MM.1S (cell line): ENCODE results near the gene QPCTL.

ENCODE experiments used
- DNase-seq: peaks from one replicate; pipeline ENCODE4 v3.0.0-alpha.2; 2015
- H2AFZ ChIP-seq: fragments of 300-600 bp; sonication (generic); 2 replicates; pipeline ENCODE4 v1.6.0; 2016; ENCODE audit warnings: antibody characterized with exemption, low read length
- H3F3A ChIP-seq: fragments of 300-600 bp; sonication (generic); 2 replicates; pipeline ENCODE4 v1.6.1; 2016; ENCODE audit warnings: mild to moderate bottlenecking, antibody characterized with exemption, low read length, moderate library complexity, mixed read lengths; ENCODE audit not compliant: insufficient read depth
- H3K27ac ChIP-seq: fragments of 300-600 bp; sonication (generic); 2 replicates; pipeline ENCODE4 v1.5.1; 2016; ENCODE audit warnings: mild to moderate bottlenecking, low read length
- H3K27me3 ChIP-seq: fragments of 300-600 bp; sonication (generic); replicated peaks from 2 replicates; pipeline ENCODE4 v1.6.0; 2016; ENCODE audit warnings: low read length; ENCODE audit not compliant: insufficient read depth
- H3K36me3 ChIP-seq: fragments of 300-600 bp; sonication (generic); replicated peaks from 2 replicates; pipeline ENCODE4 v1.6.1; 2016; ENCODE audit warnings: mild to moderate bottlenecking, low read length, mixed read lengths; ENCODE audit not compliant: insufficient read depth
- H3K4me1 ChIP-seq: fragments of 300-600 bp; sonication (generic); 2 replicates; pipeline ENCODE4 v1.6.1; 2016; ENCODE audit warnings: low read length, mixed read lengths
- H3K4me2 ChIP-seq: fragments of 300-600 bp; sonication (generic); 2 replicates; pipeline ENCODE4 v1.6.0; 2016; ENCODE audit warnings: low read depth, low read length
- H3K4me3 ChIP-seq: fragments of 300-600 bp; sonication (generic); 2 replicates; pipeline ENCODE4 v1.5.1; 2016; ENCODE audit warnings: low read length, mixed read lengths
- H3K79me2 ChIP-seq: fragments of 300-600 bp; sonication (generic); 2 replicates; pipeline ENCODE4 v1.6.1; 2016; ENCODE audit warnings: mixed run types, low read length, mixed read lengths
- H3K9ac ChIP-seq: fragments of 300-600 bp; sonication (generic); 2 replicates; pipeline ENCODE4 v1.6.1; 2016; ENCODE audit warnings: low read length, mixed read lengths
- H3K9me2 ChIP-seq: fragments of 300-600 bp; sonication (generic); replicated peaks from 2 replicates; pipeline ENCODE4 v1.6.1; 2016; ENCODE audit warnings: mild to moderate bottlenecking, low read length, mixed read lengths; ENCODE audit not compliant: insufficient read depth
- H3K9me3 ChIP-seq: fragments of 300-600 bp; sonication (generic); replicated peaks from 2 replicates; pipeline ENCODE4 v1.6.1; 2016; ENCODE audit warnings: mild to moderate bottlenecking, low read length, mixed read lengths; ENCODE audit not compliant: insufficient read depth
- H4K20me1 ChIP-seq: fragments of 300-600 bp; sonication (generic); 2 replicates; pipeline ENCODE4 v1.6.1; 2016; ENCODE audit warnings: mild to moderate bottlenecking, low read length, moderate library complexity, mixed read lengths; ENCODE audit not compliant: insufficient read depth
- CTCF ChIP-seq: fragments of 300-600 bp; sonication (generic); IDR thresholded peaks from 2 replicates; pipeline ENCODE4 v1.5.1; 2016; ENCODE audit warnings: antibody characterized with exemption, low read length, mixed read lengths
- EZH2 ChIP-seq: fragments of 300-600 bp; sonication (generic); optimal IDR thresholded peaks from 2 replicates; pipeline ENCODE3; 2017; ENCODE audit warnings: low read depth, mild to moderate bottlenecking, antibody characterized with exemption, low read length, mixed read lengths
- EZH2phosphoT487 ChIP-seq: fragments of 300-600 bp; sonication (generic); IDR thresholded peaks from 2 replicates; pipeline ENCODE4 v1.6.1; 2018; ENCODE audit warnings: antibody characterized with exemption, low read length

The QPCTL gene

DNA sequence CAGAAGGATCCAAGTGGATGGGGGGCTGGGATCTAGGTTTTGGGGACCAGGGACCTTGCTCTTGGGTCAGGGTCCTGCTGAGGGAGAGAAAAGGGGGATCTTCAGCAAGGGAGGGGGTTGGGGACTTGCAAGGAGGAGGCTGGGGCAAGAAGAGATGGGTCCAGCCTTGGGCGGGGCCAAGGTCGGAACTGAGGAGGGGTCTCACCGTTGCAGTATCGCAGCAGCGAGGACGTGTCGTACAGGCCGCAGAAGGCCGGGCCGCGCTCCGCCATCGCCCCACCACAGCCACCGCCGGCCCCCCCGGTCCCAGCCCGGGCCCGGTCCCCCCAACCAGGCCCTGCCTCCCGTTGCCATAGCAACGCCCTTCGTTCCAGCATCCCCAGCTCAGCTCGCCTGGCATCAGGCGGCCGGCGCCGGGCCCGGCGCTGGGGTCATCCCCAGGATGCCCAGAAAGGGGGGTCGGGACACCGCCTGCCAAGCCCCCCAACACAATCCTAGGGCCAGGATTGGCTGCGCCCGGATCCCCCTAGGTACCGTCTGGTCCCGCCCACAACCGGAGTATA is 47.3 kb upstream of the QPCTL start:
- Histone ChIP-seq H3K4me1 (peaks cover 7% of the 10 kb centered on the region; the same call in 1 of the 2 replicates), H3F3A (peaks cover 36% of the 10 kb centered on the region), H3K4me2 (peak overlapping the region; percentile 77), H3K9me3 (no peaks in the 10 kb centered on the region), H3K27ac (no peak overlapping the region), H3K36me3 (no peaks in the 10 kb centered on the region), H3K27me3 (peaks cover 6% of the 10 kb centered on the region; the same call in 1 of the 2 replicates), H3K4me3 (peak overlapping the region; percentile 66), H3K9ac (no peak overlapping the region; the same call in 1 of the 2 replicates), H2AFZ (peak overlapping the region; percentile 87), H3K9me2 (no peaks in the 10 kb centered on the region), H4K20me1 (no peaks in the 10 kb centered on the region), H3K79me2 (no peaks in the 10 kb centered on the region)
- DNase-seq = no peak
- TF ChIP-seq CTCF = no peak
- no peak for TF ChIP-seq EZH2
- TF ChIP-seq EZH2phosphoT487 = no peak

DNA sequence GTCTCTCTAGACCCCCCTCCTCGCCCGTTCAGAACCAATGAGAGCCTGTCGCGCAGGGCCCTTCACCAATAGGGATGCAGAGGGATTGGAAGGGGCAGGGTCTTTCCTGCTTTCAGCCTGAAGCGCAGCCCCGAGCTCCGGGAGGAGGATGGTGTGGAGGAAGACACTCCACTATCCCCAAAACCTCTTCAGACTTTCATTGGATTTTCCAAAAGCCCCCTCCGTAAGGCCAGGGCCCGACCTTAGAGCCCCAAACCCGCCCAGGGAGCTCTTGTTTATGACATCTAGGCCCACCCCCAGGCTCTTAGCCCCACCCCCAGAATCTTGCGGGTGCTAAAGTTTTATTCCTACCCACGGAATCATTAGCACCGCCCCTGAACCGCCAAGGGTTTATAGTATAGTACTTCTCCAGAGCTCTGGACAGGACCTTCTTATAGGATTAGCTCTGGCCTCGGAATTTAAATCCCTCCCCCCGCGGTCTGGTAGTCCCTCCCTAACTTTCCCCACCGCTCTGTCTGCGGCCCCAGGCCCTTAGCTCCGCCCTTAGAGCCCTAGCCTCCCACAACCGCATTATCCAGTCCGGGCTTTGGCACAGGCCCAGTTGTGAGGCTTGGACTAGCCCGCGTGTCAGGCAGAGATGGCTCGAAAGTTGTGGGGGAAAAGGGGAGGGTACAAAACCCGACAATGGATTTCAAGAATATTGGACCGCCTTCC is 46.7 kb upstream of the QPCTL start:
- Histone ChIP-seq H3K4me1 (peaks cover 5% of the 10 kb centered on the region; the same call in 1 of the 2 replicates), H3K36me3 (no peaks in the 10 kb centered on the region), H3K9me2 (no peaks in the 10 kb centered on the region), H3F3A (peaks cover 33% of the 10 kb centered on the region), H3K9ac (peak overlapping the region; percentile 33; the same call in 1 of the 2 replicates), H3K9me3 (no peaks in the 10 kb centered on the region), H4K20me1 (no peaks in the 10 kb centered on the region), H2AFZ (peak overlapping the region; percentile 87), H3K4me3 (peak overlapping the region; percentile 66), H3K27me3 (peaks cover 6% of the 10 kb centered on the region; the same call in 1 of the 2 replicates), H3K27ac (no peak overlapping the region), H3K4me2 (peak overlapping the region; percentile 77), H3K79me2 (no peaks in the 10 kb centered on the region)
- peak; percentile 93 for DNase-seq
- TF ChIP-seq CTCF = no peak
- no peak for TF ChIP-seq EZH2
- no peak for TF ChIP-seq EZH2phosphoT487

DNA sequence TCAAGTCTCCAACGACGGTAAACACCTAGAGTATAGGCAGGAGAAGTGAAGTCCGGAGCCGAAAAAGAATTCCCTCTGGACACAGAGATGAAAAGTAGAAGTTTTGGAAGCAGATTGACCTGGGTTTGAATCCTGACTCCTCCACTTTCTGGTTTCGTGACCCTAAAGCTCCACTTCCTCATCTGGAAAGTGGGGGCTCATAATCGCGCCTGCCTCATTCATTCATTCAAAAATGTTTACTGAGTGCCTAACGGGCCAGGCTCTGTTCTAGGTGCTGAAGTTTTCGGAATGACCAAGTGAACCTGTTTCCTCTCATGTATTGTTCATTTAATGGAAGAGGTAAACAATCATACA is 46.1 kb upstream of the QPCTL start:
- Histone ChIP-seq H3K9ac (no peak overlapping the region; the same call in 1 of the 2 replicates), H3K9me3 (no peaks in the 10 kb centered on the region), H3K4me1 (0 out of 2 replicates have a peak, but pooled peaks cover 3% of the 10 kb centered on the region), H2AFZ (peak overlapping the region; percentile 87), H3K79me2 (no peaks in the 10 kb centered on the region), H3K36me3 (no peaks in the 10 kb centered on the region), H3K9me2 (no peaks in the 10 kb centered on the region), H3K4me2 (peak overlapping the region; percentile 77), H3K4me3 (peak overlapping the region; percentile 66), H3K27me3 (peaks cover 6% of the 10 kb centered on the region; the same call in 1 of the 2 replicates), H3F3A (peaks cover 28% of the 10 kb centered on the region), H3K27ac (no peak overlapping the region), H4K20me1 (no peaks in the 10 kb centered on the region)
- no peak for DNase-seq
- TF ChIP-seq EZH2phosphoT487 (no peak), CTCF (no peak)
